ENCODE results near the gene DAG1. TPM values are rescaled to one million over a fixed set of nuclear protein-coding genes. Genes with fewer than 3 reads are reported as not detected.

DAG1 gene
- total RNA-seq, 1 donor from 2014 or later: 88.2 TPM

- no peak overlapping the region for H3K27ac ChIP-seq
- H3K27me3 ChIP-seq: no peaks in the 10 kb centered on the region
- no peak overlapping the region for H3K4me3 ChIP-seq
- intact Hi-C loops (cut with DNase I): no loop called here
- no peak for DNase-seq
- H3K36me3 ChIP-seq: peaks cover 41% of the 10 kb centered on the region
- no peak for ATAC-seq
- no peaks in the 10 kb centered on the region for H3K9me3 ChIP-seq
- H3K4me1 ChIP-seq: no peaks in the 10 kb centered on the region
- TF ChIP-seq CTCF (IDR thresholded peaks at IDR 0.05): no peak
Observed at GRCh38 chr3:49511639-49512038, 41.6 kb downstream of the DAG1 start.

- peak; percentile 39 for ATAC-seq
- H3K4me1 ChIP-seq: no peaks in the 10 kb centered on the region
- intact Hi-C loops (cut with DNase I): no loop called here
- peaks cover 45% of the 10 kb centered on the region for H3K36me3 ChIP-seq
- H3K27me3 ChIP-seq: no peaks in the 10 kb centered on the region
- no peak for TF ChIP-seq CTCF (IDR thresholded peaks at IDR 0.05)
- DNase-seq: no peak
- no peak overlapping the region for H3K4me3 ChIP-seq
- H3K27ac ChIP-seq: no peak overlapping the region
- no peaks in the 10 kb centered on the region for H3K9me3 ChIP-seq
Observed at GRCh38 chr3:49512781-49513355, 42.8 kb downstream of the DAG1 start.

GRCh38 chr3:49513494-49514124 is 43.5 kb downstream of the DAG1 start:
- no peak overlapping the region for H3K27ac ChIP-seq
- TF ChIP-seq CTCF (IDR thresholded peaks at IDR 0.05): no peak
- intact Hi-C loops (cut with DNase I): no loop called here
- no peaks in the 10 kb centered on the region for H3K4me1 ChIP-seq
- no peaks in the 10 kb centered on the region for H3K9me3 ChIP-seq
- peaks cover 50% of the 10 kb centered on the region for H3K36me3 ChIP-seq
- no peak overlapping the region for H3K4me3 ChIP-seq
- DNase-seq (no peak), ATAC-seq (no peak)
- no peaks in the 10 kb centered on the region for H3K27me3 ChIP-seq

- Histone ChIP-seq H3K27me3 (no peaks in the 10 kb centered on the region), H3K4me3 (no peak overlapping the region), H3K27ac (no peak overlapping the region), H3K4me1 (peaks cover 16% of the 10 kb centered on the region), H3K9me3 (no peaks in the 10 kb centered on the region), H3K36me3 (peaks cover 26% of the 10 kb centered on the region)
- no peak for ATAC-seq
- no peak for TF ChIP-seq CTCF (IDR thresholded peaks at IDR 0.05)
- intact Hi-C loops (cut with DNase I): no loop called here
- no peak for DNase-seq
Observed at GRCh38 chr3:49518016-49518415, 47.9 kb downstream of the DAG1 start.

- H3K4me3 ChIP-seq: no peak overlapping the region
- no peak for ATAC-seq
- peaks cover 16% of the 10 kb centered on the region for H3K4me1 ChIP-seq
- no peak for TF ChIP-seq CTCF (IDR thresholded peaks at IDR 0.05)
- H3K27ac ChIP-seq: no peak overlapping the region
- intact Hi-C loops (cut with DNase I): no loop called here
- DNase-seq: no peak
- H3K36me3 ChIP-seq: peaks cover 22% of the 10 kb centered on the region
- no peaks in the 10 kb centered on the region for H3K9me3 ChIP-seq
- H3K27me3 ChIP-seq: no peaks in the 10 kb centered on the region
Observed at GRCh38 chr3:49518441-49518840, 48.4 kb downstream of the DAG1 start.
